H9 (cell line): ENCODE data around the gene REG4. TPM values are rescaled to one million over a fixed set of nuclear protein-coding genes. Genes with fewer than 3 reads are reported as not detected.
"Not testable (repeated sequence)": the region's sequence is repeated elsewhere in the genome, so short reads cannot be mapped to it uniquely, and the experiment has no call there.

ENCODE experiments used
- DNase-seq: peaks from one replicate; pipeline ENCODE4 v3.0.0-alpha.2; 2017
- H2AFZ ChIP-seq: one replicate; pipeline ENCODE4 v1.6.1; 2013; ENCODE audit warnings: mild to moderate bottlenecking, low read length, control low read depth, moderate library complexity
- H2AK5ac ChIP-seq: 2 replicates; pipeline ENCODE4 v1.6.1; 2013; ENCODE audit warnings: low read length, control low read depth, mixed read lengths; ENCODE audit not compliant: insufficient read length
- H2BK120ac ChIP-seq: one replicate; pipeline ENCODE4 v1.6.1; 2013; ENCODE audit warnings: low read depth, mild to moderate bottlenecking, low read length, control low read depth, inconsistent platforms; ENCODE audit not compliant: poor library complexity, severe bottlenecking
- H2BK12ac ChIP-seq: 2 replicates; pipeline ENCODE4 v1.6.1; 2013; ENCODE audit warnings: low read length, control low read depth, mixed read lengths, low read depth; ENCODE audit not compliant: insufficient read length
- H2BK15ac ChIP-seq: 2 replicates; pipeline ENCODE4 v1.6.1; 2013; ENCODE audit warnings: low read depth, low read length, control low read depth
- H2BK20ac ChIP-seq: one replicate; pipeline ENCODE4 v1.6.1; 2013; ENCODE audit warnings: low read depth, mild to moderate bottlenecking, low read length, control low read depth, inconsistent platforms; ENCODE audit not compliant: poor library complexity, severe bottlenecking
- H2BK5ac ChIP-seq: 2 replicates; pipeline ENCODE4 v1.6.1; 2013; ENCODE audit warnings: low read length, control low read depth, mixed read lengths; ENCODE audit not compliant: insufficient read length
- H3K14ac ChIP-seq: 2 replicates; pipeline ENCODE4 v1.6.1; 2013; ENCODE audit warnings: low read length, control low read depth; ENCODE audit not compliant: insufficient read depth
- H3K18ac ChIP-seq: 2 replicates; pipeline ENCODE4 v1.6.1; 2013; ENCODE audit warnings: low read depth, mild to moderate bottlenecking, mixed read lengths, low read length, control low read depth; ENCODE audit not compliant: insufficient read length
- H3K23ac ChIP-seq: 2 replicates; pipeline ENCODE4 v1.6.1; 2013; ENCODE audit warnings: low read length, control low read depth, mixed read lengths, low read depth; ENCODE audit not compliant: insufficient read length
- H3K23me2 ChIP-seq: 2 replicates; pipeline ENCODE4 v1.6.1; 2013; ENCODE audit warnings: low read depth, mild to moderate bottlenecking, mixed read lengths, low read length, control low read depth; ENCODE audit not compliant: insufficient read length, poor library complexity, severe bottlenecking
- H3K27ac ChIP-seq: 2 replicates; pipeline ENCODE4 v1.5.1; 2013; ENCODE audit warnings: low read length, control low read depth, mixed read lengths, low read depth; ENCODE audit not compliant: insufficient read length
- H3K27me3 ChIP-seq: 2 replicates; pipeline ENCODE4 v1.6.1; 2013; ENCODE audit warnings: low read length, control low read depth, inconsistent platforms; ENCODE audit not compliant: insufficient read depth
- H3K4ac ChIP-seq: 2 replicates; pipeline ENCODE4 v1.6.1; 2013; ENCODE audit warnings: low read depth, mild to moderate bottlenecking, control low read depth, inconsistent platforms, low read length, moderate library complexity
- H3K4me1 ChIP-seq: 2 replicates; pipeline ENCODE4 v1.6.1; 2013; ENCODE audit warnings: low read length, control low read depth, inconsistent platforms; ENCODE audit not compliant: insufficient read depth
- H3K4me2 ChIP-seq: 2 replicates; pipeline ENCODE4 v1.6.1; 2013; ENCODE audit warnings: low read length, control low read depth, mixed read lengths; ENCODE audit not compliant: insufficient read length, insufficient read depth
- H3K56ac ChIP-seq: 2 replicates; pipeline ENCODE4 v1.6.1; 2013; ENCODE audit warnings: low read depth, mild to moderate bottlenecking, mixed read lengths, low read length, control low read depth; ENCODE audit not compliant: insufficient read length
- H3K79me1 ChIP-seq: 2 replicates; pipeline ENCODE4 v1.6.1; 2013; ENCODE audit warnings: low read depth, mild to moderate bottlenecking, moderate library complexity, low read length, control low read depth, inconsistent platforms; ENCODE audit not compliant: insufficient read depth, poor library complexity, severe bottlenecking
- H3K79me2 ChIP-seq: 2 replicates; pipeline ENCODE4 v1.6.1; 2013; ENCODE audit warnings: low read length, control low read depth, inconsistent platforms; ENCODE audit not compliant: insufficient read depth
- H3K9ac ChIP-seq: 2 replicates; pipeline ENCODE4 v1.6.1; 2013; ENCODE audit warnings: low read length, control low read depth, mixed read lengths; ENCODE audit not compliant: insufficient read length; ENCODE audit errors: extremely low read depth
- H3K9me3 ChIP-seq: one replicate; pipeline ENCODE4 v1.6.1; 2013; ENCODE audit warnings: low read depth, low read length, inconsistent platforms; ENCODE audit not compliant: control insufficient read depth
- H3T11ph ChIP-seq: one replicate; pipeline ENCODE4 v1.6.1; 2013; ENCODE audit warnings: mild to moderate bottlenecking, low read length, control low read depth, inconsistent platforms
- H4K20me1 ChIP-seq: one replicate; pipeline ENCODE4 v1.6.1; 2013; ENCODE audit not compliant: control insufficient read depth, insufficient read length, insufficient read depth
- H4K5ac ChIP-seq: 2 replicates; pipeline ENCODE4 v1.6.1; 2013; ENCODE audit warnings: low read depth, mild to moderate bottlenecking, mixed read lengths, low read length, control low read depth; ENCODE audit not compliant: insufficient read length
- H4K8ac ChIP-seq: replicated peaks from 2 replicates; pipeline ENCODE4 v1.6.1; 2013; ENCODE audit warnings: low read length, control low read depth, mixed read lengths, low read depth; ENCODE audit not compliant: insufficient read length
- H4K91ac ChIP-seq: 2 replicates; pipeline ENCODE4 v1.6.1; 2013; ENCODE audit warnings: low read depth, mild to moderate bottlenecking, moderate library complexity, mixed read lengths, low read length, control low read depth; ENCODE audit not compliant: insufficient read length
- H3K27ac Mint-ChIP-seq, 3 experiments: 2 replicates in 2 of 3; 3 replicates in 1 of 3; pipeline ENCODE4 v1.8.0; 2020 to 2021; ENCODE audit warnings: mixed read lengths in 3 of 3, mild to moderate bottlenecking in 1 of 3, moderate library complexity in 1 of 3
- H3K27me3 Mint-ChIP-seq: 2 replicates; pipeline ENCODE4 v1.8.0; 2021; ENCODE audit warnings: low read depth, mild to moderate bottlenecking, moderate library complexity, mixed read lengths
- H3K36me3 Mint-ChIP-seq, 3 experiments: 2 replicates in 2 of 3; 3 replicates in 1 of 3; pipeline ENCODE4 v1.8.0; 2020 to 2021; ENCODE audit warnings: low read depth in 3 of 3, mixed read lengths in 3 of 3; ENCODE audit not compliant: insufficient read depth in 1 of 3
- H3K4me1 Mint-ChIP-seq, 2 experiments: 2 replicates each; pipeline ENCODE4 v1.8.0; 2020; ENCODE audit warnings: mixed read lengths in 2 of 2
- H3K4me3 Mint-ChIP-seq, 2 experiments: 2 replicates in 1 of 2; 3 replicates in 1 of 2; pipeline ENCODE4 v1.8.0; 2020 to 2021; ENCODE audit warnings: mild to moderate bottlenecking in 2 of 2, mixed read lengths in 2 of 2, moderate library complexity in 1 of 2
- H3K9me3 Mint-ChIP-seq, 2 experiments: 2 replicates in 1 of 2; 3 replicates in 1 of 2; pipeline ENCODE4 v1.8.0; 2020; ENCODE audit warnings: mild to moderate bottlenecking in 2 of 2, mixed read lengths in 2 of 2, moderate library complexity in 1 of 2
- CTCF ChIP-seq: fragments of 200-600 bp; sonication (generic); conservative IDR thresholded peaks from 3 replicates; pipeline ENCODE4 v1.8.0; 2021; ENCODE audit warnings: antibody characterized with exemption, mild to moderate bottlenecking
- WGBS: extraction: QIAGEN DNeasy Blood & Tissue Kit; methylation state at CpG from one replicate; pipeline ENCODE4 v1.1.7; 2013; ENCODE audit warnings: missing lambda C conversion rate, low lambda C conversion rate, mixed read lengths; ENCODE audit not compliant: insufficient read length; ENCODE audit errors: extremely low coverage; 5-methylcytosine and 5-hydroxymethylcytosine counted together
- total RNA-seq: library from RNA; stranded (reverse); gene quantifications from 2 replicates; pipeline ENCODE4 v1.2.1, GENCODE V29; 2021

The REG4 gene
- total RNA-seq, 1 experiment from 2014 or later, result not detected

DNA sequence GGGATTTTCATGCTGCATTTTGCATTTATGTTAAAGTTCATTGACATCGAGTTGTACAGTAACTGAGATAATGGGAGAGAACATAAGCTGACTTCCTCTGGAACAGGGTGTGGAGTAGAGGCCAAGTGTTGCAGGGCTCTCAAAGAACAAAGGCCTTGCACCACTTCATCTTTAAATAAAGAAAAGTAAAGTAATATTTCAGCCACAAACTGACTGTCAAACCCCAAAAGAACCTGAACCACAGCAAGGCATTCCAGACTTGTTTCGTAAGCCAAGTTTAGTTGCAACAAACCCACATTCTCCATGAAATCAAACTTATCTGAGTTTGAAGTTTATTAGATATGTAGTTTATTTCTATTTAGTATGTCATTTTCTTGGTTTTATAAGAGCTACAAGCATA, 23.5 kb downstream of the REG4 start:
- H2BK5ac ChIP-seq, result no peak overlapping the region
- peaks cover 0 to 10% of the 10 kb centered on the region in 2 experiments; a peak in 3 of 4 replicates for H3K4me1 Mint-ChIP-seq
- H3K27me3 Mint-ChIP-seq, result no peaks in the 10 kb centered on the region; the same call in none of the 2 replicates
- no peak overlapping the region for H2AK5ac ChIP-seq
- no peak overlapping the region for H3K27ac Mint-ChIP-seq
- no peak overlapping the region for H3K4me2 ChIP-seq
- no peak overlapping the region for H2BK12ac ChIP-seq
- H4K91ac ChIP-seq, result no peak overlapping the region
- no peak overlapping the region for H2AFZ ChIP-seq
- no peaks in the 10 kb centered on the region for H3K36me3 Mint-ChIP-seq
- no peak overlapping the region for H3K4me3 Mint-ChIP-seq
- H3K27ac ChIP-seq, result no peak overlapping the region
- H4K8ac ChIP-seq, result no peak overlapping the region
- H3K79me1 ChIP-seq, result no peaks in the 10 kb centered on the region
- H3K56ac ChIP-seq, result no peak overlapping the region
- no peak overlapping the region for H3K4ac ChIP-seq
- H3K9ac ChIP-seq, result no peak overlapping the region
- no peak overlapping the region for H2BK15ac ChIP-seq
- no peak overlapping the region for H2BK20ac ChIP-seq
- H3T11ph ChIP-seq, result no peak overlapping the region
- no CpG with 5 or more reads among the region's 2 CpGs for WGBS
- H3K9me3 ChIP-seq, result no peaks in the 10 kb centered on the region
- H3K18ac ChIP-seq, result no peak overlapping the region
- H3K9me3 Mint-ChIP-seq, result no peaks in the 10 kb centered on the region
- no peak overlapping the region for H3K14ac ChIP-seq
- DNase-seq, result no peak
- H3K4me1 ChIP-seq, result no peaks in the 10 kb centered on the region
- no peaks in the 10 kb centered on the region for H3K27me3 ChIP-seq
- H3K23ac ChIP-seq, result no peak overlapping the region
- no peaks in the 10 kb centered on the region for H3K23me2 ChIP-seq
- no peak for TF ChIP-seq CTCF
- H2BK120ac ChIP-seq, result no peak overlapping the region
- H4K20me1 ChIP-seq, result no peaks in the 10 kb centered on the region
- no peak overlapping the region for H4K5ac ChIP-seq
- no peaks in the 10 kb centered on the region for H3K79me2 ChIP-seq

DNA sequence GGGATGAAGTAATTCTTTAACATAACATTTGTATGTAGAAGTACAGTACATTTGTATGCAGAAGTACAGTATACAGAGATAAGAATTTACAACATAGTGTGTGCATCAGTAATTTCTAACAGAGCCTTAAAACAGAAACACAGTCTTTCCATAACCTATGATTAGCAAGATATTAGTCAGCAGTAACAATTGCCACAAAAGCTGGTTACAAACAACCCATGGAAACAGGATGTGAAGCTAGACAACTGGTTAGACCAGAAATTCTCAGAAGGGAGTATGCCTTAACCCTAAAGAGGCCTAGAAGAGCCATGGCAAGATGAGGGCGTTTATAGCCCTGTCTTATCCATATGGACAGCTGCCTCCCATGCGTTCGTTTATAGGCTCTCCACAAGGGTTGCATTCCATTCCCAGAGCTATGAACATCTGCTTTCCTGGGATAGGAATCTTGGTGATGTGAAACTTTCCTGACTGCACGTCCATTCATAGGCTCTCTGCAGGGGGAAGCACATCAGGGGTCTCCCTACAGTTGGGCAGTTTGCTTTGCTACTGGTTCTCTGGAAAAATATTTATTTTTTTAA, 24.7 kb downstream of the REG4 start:
- not testable (repeated sequence) for H2BK5ac ChIP-seq, H3K27me3 ChIP-seq, H3T11ph ChIP-seq, H3K23me2 ChIP-seq, H3K27me3 Mint-ChIP-seq, H3K9ac ChIP-seq, H3K27ac Mint-ChIP-seq, H2BK20ac ChIP-seq, H3K79me2 ChIP-seq, H4K8ac ChIP-seq, H2BK120ac ChIP-seq, H3K4ac ChIP-seq, H2BK12ac ChIP-seq, H3K4me3 Mint-ChIP-seq, H4K91ac ChIP-seq, H3K56ac ChIP-seq, H2AFZ ChIP-seq, DNase-seq, H3K4me1 ChIP-seq, H3K14ac ChIP-seq, H2BK15ac ChIP-seq, H3K9me3 Mint-ChIP-seq, H4K5ac ChIP-seq, H3K36me3 Mint-ChIP-seq, H3K9me3 ChIP-seq, H3K23ac ChIP-seq, H3K18ac ChIP-seq, H3K79me1 ChIP-seq, H2AK5ac ChIP-seq, H4K20me1 ChIP-seq, H3K27ac ChIP-seq, H3K4me2 ChIP-seq
- no CpG with 5 or more reads among the region's 4 CpGs for WGBS
- peaks cover 0 to 10% of the 10 kb centered on the region in 2 experiments; a peak in 3 of 4 replicates for H3K4me1 Mint-ChIP-seq
